Heart left ventricle (tissue), 13 donors: ENCODE data around the gene STIMATE.

Experiments used
- POLR2A ChIP-seq, 2 donors: fragments of 450-650 bp; IDR thresholded peaks; one replicate each; pipeline ENCODE4 v1.6.1; 2017; ENCODE audit warnings: antibody characterized with exemption in 2 of 2, mild to moderate bottlenecking in 2 of 2, moderate library complexity in 2 of 2
- TF ChIP-seq, protein P1 (sequence below), 12 donors: fragments of 200-600 bp; sonication (generic) in 4 of 12; IDR thresholded peaks; one replicate each; pipeline versions ENCODE4 v1.5.0 to v1.8.0; 2018 to 2022; ENCODE audit warnings: antibody characterized with exemption in 12 of 12, mild to moderate bottlenecking in 5 of 12
- donor health status: ischemic (EF 13 %, LVEDD 7.1; RV severe dilation, severe dysfunction).
- donor health status: DM: no; HTN: yes; CAD: no.
- donor health status: DM: no; HTN: no; CAD: no.
- donor health status: ischemic (EF 25% LVEDD 6.9; RV normal size, moderate dysfunction).
- donor health status: ischemic (EF 25% LVEDD 5.7; RV mildly dilated, moderate dysfunction).
- donor health status: ischemic (EF 35%, LVEDD 5.7; RV mildly dilated, moderate dysfunction).
- donor health status: nonischemic (EF 11% LVEDD 7.7; RV severe dilation, severe dysfunction).
- donor health status: DM: yes; HTN: yes; CAD: no.
- donor health status: PGD.
- donor health status: ischemic (EF 29% LVEDD 5.4; RV normal size, mild dysfunction).
- donor health status: nonischemic (EF 23%, LVEDD 6.1; RV moderate dilation, normal function).

GRCh38 chr3:52805270-52806039 lies 91.9 kb downstream of the STIMATE start:
- TF ChIP-seq, protein P1, sequence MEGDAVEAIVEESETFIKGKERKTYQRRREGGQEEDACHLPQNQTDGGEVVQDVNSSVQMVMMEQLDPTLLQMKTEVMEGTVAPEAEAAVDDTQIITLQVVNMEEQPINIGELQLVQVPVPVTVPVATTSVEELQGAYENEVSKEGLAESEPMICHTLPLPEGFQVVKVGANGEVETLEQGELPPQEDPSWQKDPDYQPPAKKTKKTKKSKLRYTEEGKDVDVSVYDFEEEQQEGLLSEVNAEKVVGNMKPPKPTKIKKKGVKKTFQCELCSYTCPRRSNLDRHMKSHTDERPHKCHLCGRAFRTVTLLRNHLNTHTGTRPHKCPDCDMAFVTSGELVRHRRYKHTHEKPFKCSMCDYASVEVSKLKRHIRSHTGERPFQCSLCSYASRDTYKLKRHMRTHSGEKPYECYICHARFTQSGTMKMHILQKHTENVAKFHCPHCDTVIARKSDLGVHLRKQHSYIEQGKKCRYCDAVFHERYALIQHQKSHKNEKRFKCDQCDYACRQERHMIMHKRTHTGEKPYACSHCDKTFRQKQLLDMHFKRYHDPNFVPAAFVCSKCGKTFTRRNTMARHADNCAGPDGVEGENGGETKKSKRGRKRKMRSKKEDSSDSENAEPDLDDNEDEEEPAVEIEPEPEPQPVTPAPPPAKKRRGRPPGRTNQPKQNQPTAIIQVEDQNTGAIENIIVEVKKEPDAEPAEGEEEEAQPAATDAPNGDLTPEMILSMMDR (IDR thresholded peaks at IDR 0.05) = no peak
- no peak for TF ChIP-seq POLR2A (IDR thresholded peaks at IDR 0.05)
